Measurements from ENCODE around the gene PDLIM5. TPM values are rescaled to one million over a fixed set of nuclear protein-coding genes. Genes with fewer than 3 reads are reported as not detected.

PDLIM5 gene
- polyA plus RNA-seq, 1 donor (not counting 4 experiments of a cell fraction or from before 2014, with no cell fraction given): 112 TPM

DNA sequence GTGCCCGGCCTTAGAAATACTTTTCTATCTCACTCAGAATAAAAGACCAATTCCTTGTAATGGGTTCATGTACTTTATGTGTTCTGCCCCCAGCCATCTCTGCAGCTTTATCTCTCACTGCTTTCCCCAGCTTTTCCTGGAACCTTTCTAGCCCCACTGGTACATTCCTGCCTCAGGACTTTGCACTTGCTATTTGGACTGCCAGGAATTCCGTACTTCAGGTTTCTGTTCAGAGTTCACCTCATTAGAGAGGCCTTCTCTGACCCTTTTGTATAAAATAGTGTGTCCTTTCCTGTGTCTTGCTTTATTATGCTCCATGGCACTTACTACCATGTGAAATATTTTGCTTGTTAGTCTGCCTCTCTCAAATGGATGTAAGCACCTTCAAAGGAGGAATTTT lies 112.5 kb downstream of the PDLIM5 start:
- no peaks in the 10 kb centered on the region for H3K9me3 ChIP-seq (ENCODE audit: control insufficient read depth, low read depth, low read length)
- H2AFZ ChIP-seq (ENCODE audit: control insufficient read depth, low read length): no peak overlapping the region
- H3K9me1 ChIP-seq (ENCODE audit: control insufficient read depth, extremely low read depth, insufficient read depth, low read length): peaks cover 3% of the 10 kb centered on the region
- dilution Hi-C loops (cut with MboI; ENCODE audit: extremely low pct_ligation_motif_present, low sequenced_read_pairs): no loop called here
- no peaks in the 10 kb centered on the region for H3K27me3 ChIP-seq (ENCODE audit: control insufficient read depth, extremely low read depth, insufficient read depth, low read length)
- H3K4me2 ChIP-seq (ENCODE audit: control insufficient read depth, extremely low read depth, insufficient read depth, low read depth, low read length): no peak overlapping the region
- TF ChIP-seq, protein P1, sequence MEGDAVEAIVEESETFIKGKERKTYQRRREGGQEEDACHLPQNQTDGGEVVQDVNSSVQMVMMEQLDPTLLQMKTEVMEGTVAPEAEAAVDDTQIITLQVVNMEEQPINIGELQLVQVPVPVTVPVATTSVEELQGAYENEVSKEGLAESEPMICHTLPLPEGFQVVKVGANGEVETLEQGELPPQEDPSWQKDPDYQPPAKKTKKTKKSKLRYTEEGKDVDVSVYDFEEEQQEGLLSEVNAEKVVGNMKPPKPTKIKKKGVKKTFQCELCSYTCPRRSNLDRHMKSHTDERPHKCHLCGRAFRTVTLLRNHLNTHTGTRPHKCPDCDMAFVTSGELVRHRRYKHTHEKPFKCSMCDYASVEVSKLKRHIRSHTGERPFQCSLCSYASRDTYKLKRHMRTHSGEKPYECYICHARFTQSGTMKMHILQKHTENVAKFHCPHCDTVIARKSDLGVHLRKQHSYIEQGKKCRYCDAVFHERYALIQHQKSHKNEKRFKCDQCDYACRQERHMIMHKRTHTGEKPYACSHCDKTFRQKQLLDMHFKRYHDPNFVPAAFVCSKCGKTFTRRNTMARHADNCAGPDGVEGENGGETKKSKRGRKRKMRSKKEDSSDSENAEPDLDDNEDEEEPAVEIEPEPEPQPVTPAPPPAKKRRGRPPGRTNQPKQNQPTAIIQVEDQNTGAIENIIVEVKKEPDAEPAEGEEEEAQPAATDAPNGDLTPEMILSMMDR (optimal IDR thresholded peaks at IDR 0.05 in 1 of 3, IDR thresholded peaks at IDR 0.05 in 1 of 3, conservative IDR thresholded peaks at IDR 0.05 in 1 of 3; ENCODE audit: extremely low read depth in 1 of 3, insufficient read depth in 2 of 3, low read length in 3 of 3): no peak
- no peak for TF ChIP-seq EZH2 (IDR thresholded peaks at IDR 0.05; ENCODE audit: low read length)
- FAIRE-seq: no peak
- no peak overlapping the region for H3K9ac ChIP-seq (ENCODE audit: control insufficient read depth, extremely low read depth, insufficient read depth, low read length)
- H3K27ac ChIP-seq (ENCODE audit: control insufficient read depth, insufficient read depth, low read length): no peak overlapping the region
- DNase-seq (ENCODE audit: low read depth, low spot score): no peak
- H3K79me2 ChIP-seq (ENCODE audit: control insufficient read depth, insufficient read depth, low read length): peaks cover 50% of the 10 kb centered on the region
- no peak overlapping the region for H3K4me3 ChIP-seq (ENCODE audit: control insufficient read depth in 2 of 3, extremely low read depth in 1 of 3, insufficient read depth in 2 of 3, low read depth in 1 of 3, low read length in 3 of 3)
- H3K4me1 ChIP-seq (ENCODE audit: control insufficient read depth, extremely low read depth, insufficient read depth, low read length): peaks cover 16% of the 10 kb centered on the region
- no peaks in the 10 kb centered on the region for H4K20me1 ChIP-seq (ENCODE audit: control insufficient read depth, extremely low read depth, insufficient read depth, low read length)
- no peaks in the 10 kb centered on the region for H3K36me3 ChIP-seq (ENCODE audit: control insufficient read depth in 2 of 2, extremely low read depth in 1 of 2, insufficient read depth in 2 of 2, low read length in 2 of 2)

DNA sequence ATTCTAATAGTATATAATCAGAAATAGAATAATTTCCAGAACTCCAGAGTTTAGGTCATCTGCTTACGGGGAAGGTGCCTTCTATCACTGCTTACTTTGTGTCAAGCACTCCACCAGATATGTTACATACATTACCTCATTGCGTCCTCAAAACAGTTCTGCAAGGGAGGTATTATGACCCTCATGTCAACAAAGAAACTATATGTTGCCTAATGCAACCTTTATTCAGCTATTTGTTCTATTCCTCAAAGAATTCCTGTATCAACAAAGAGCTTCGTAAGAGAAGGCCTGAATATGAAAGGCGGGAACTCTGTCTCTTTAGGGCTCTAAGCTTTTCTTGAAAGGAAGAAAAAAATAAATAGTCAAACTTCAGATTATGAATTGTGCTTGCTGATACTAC lies 114.7 kb downstream of the PDLIM5 start:
- Histone ChIP-seq H3K4me3 (ENCODE audit: control insufficient read depth in 2 of 3, extremely low read depth in 1 of 3, insufficient read depth in 2 of 3, low read depth in 1 of 3, low read length in 3 of 3) (no peak overlapping the region), H3K27me3 (ENCODE audit: control insufficient read depth, extremely low read depth, insufficient read depth, low read length) (no peaks in the 10 kb centered on the region), H4K20me1 (ENCODE audit: control insufficient read depth, extremely low read depth, insufficient read depth, low read length) (no peaks in the 10 kb centered on the region), H3K9me3 (ENCODE audit: control insufficient read depth, low read depth, low read length) (no peaks in the 10 kb centered on the region), H3K4me1 (ENCODE audit: control insufficient read depth, extremely low read depth, insufficient read depth, low read length) (peaks cover 11% of the 10 kb centered on the region), H3K9ac (ENCODE audit: control insufficient read depth, extremely low read depth, insufficient read depth, low read length) (no peak overlapping the region), H3K9me1 (ENCODE audit: control insufficient read depth, extremely low read depth, insufficient read depth, low read length) (peaks cover 3% of the 10 kb centered on the region), H3K4me2 (ENCODE audit: control insufficient read depth, extremely low read depth, insufficient read depth, low read depth, low read length) (no peak overlapping the region), H3K36me3 (ENCODE audit: control insufficient read depth in 2 of 2, extremely low read depth in 1 of 2, insufficient read depth in 2 of 2, low read length in 2 of 2) (no peaks in the 10 kb centered on the region), H3K27ac (ENCODE audit: control insufficient read depth, insufficient read depth, low read length) (no peak overlapping the region), H3K79me2 (ENCODE audit: control insufficient read depth, insufficient read depth, low read length) (peaks cover 46% of the 10 kb centered on the region), H2AFZ (ENCODE audit: control insufficient read depth, low read length) (no peak overlapping the region)
- FAIRE-seq (no peak), DNase-seq (ENCODE audit: low read depth, low spot score) (no peak)
- TF ChIP-seq EZH2 (IDR thresholded peaks at IDR 0.05; ENCODE audit: low read length): no peak
- TF ChIP-seq, protein P1 (optimal IDR thresholded peaks at IDR 0.05 in 1 of 3, IDR thresholded peaks at IDR 0.05 in 1 of 3, conservative IDR thresholded peaks at IDR 0.05 in 1 of 3; ENCODE audit: extremely low read depth in 1 of 3, insufficient read depth in 2 of 3, low read length in 3 of 3): no peak
- dilution Hi-C loops (cut with MboI; ENCODE audit: extremely low pct_ligation_motif_present, low sequenced_read_pairs): no loop called here
